ENCODE measurements around the gene MAP2K5.

DNA sequence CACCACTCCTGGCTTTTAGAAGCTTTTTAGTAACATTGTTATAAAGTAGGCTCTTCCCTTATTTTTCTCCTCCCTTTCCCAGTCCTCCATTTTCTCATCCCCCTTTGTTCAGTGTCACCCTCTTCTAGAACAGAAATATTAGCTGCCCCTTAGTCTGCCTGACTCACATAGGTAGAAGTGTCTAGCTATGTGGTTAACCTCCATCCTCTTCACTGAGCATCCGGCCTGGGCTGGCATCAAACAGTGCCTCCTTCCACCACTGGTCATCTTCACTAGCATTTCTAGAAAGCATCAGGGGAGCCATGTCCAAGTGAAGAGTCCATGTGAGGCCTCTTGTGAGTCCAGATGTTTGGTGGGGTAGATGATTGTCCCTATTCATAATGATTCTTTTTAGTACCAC is 212.8 kb downstream of the MAP2K5 start:
- TF ChIP-seq CTCF (conservative IDR thresholded peaks at IDR 0.05 in 1 of 2, IDR thresholded peaks at IDR 0.05 in 1 of 2; ENCODE audit: extremely low read depth in 1 of 2, insufficient read depth in 1 of 2, low read depth in 1 of 2, low read length in 2 of 2): no peak
- no peak for TF ChIP-seq EZH2 (IDR thresholded peaks at IDR 0.05; ENCODE audit: borderline replicate concordance, low read length)
